NCI-H526 (cell line): ENCODE results near the gene AMN1.
"Not testable (repeated sequence)": the region's sequence is repeated elsewhere in the genome, so short reads cannot be mapped to it uniquely, and the experiment has no call there.

Source experiments
- DNase-seq, 2 experiments: peaks; one replicate each; lab custom pipeline; 2025; lab: John Stamatoyannopoulos, UW

Gene AMN1

GRCh38 chr12:31728917-31729640 is at the start of gene AMN1:
AMN1 (minus strand) TSS chr12:31729021; CDS start chr12:31729008, 13 bp downstream.
- DNase-seq: peak; percentile 98 to 99

DNA sequence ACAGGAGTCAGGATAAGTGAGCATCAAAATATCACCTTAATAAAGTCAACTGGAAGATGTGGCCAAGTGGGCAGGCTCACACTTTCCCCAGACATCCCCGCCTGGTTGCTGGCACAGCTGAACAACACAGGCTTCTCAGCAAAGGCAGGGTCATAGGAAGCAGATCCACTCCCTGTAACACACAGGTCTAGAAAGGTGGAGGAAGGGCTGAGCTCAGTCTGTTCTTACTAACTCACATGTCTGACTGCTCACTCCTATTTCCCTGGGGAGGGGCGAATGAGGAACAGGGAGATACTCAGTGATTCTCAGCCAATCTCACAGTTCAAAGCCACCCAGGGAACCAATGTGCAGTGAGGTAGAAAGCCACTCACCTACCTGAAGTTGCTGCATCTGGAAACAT is 45.0 kb upstream of the AMN1 start:
- no peak for DNase-seq

DNA sequence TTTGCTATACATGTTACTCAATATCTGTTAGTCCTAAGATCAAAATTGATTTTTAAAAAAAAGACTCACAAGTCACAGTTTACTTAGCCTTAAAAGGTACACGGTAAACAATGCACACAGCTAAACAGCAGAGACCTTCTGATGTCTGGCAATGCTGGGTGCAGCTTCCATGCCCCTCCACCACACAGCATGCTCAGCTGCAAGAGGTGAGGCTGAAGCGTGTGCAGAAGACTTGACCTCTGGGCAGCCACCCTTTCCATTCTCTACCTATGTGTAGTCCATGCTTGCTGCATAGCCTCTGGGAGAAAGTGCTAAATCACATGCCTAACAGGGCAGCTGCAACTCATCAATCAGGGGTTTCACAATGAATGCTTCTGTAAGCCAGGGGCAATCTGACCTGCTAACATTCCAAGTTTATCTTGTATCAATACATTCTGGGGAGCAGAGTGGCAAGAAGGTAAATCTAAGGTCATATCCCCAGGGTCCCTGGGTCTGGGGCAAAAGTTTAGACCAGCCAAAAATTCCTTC is 44.5 kb upstream of the AMN1 start:
- DNase-seq: no peak

- DNase-seq: no peak
Observed at GRCh38 chr12:31772685-31773222, 43.9 kb upstream of the AMN1 start.

DNA sequence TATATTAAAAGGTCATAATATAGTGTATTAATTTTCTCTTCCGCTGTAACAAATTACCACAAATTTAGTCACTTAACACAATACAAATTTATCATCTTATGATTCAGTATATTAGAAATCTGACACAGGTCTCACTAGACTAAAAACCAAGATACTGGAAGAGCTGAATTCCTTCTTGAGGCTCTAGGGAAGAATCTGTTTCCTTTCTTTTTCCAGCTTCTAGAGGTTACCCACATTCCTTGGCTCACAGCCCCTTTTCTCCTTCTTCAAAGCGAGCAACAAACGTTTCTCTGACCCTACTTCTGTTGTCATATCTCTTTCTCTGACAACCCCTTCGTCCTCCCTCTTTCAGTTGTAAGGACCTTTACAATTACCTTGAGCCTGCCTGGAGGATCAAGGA is 43.4 kb upstream of the AMN1 start:
- no peak for DNase-seq

- DNase-seq: peak in 1 of 2 experiments; percentile 14
Observed at GRCh38 chr12:31768046-31768445, 39.2 kb upstream of the AMN1 start.

GRCh38 chr12:31765931-31766330 is 37.1 kb upstream of the AMN1 start:
- DNase-seq: no peak

- peak; percentile 50 to 67 for DNase-seq
Observed at GRCh38 chr12:31759632-31760459, 31.0 kb upstream of the AMN1 start.

DNA sequence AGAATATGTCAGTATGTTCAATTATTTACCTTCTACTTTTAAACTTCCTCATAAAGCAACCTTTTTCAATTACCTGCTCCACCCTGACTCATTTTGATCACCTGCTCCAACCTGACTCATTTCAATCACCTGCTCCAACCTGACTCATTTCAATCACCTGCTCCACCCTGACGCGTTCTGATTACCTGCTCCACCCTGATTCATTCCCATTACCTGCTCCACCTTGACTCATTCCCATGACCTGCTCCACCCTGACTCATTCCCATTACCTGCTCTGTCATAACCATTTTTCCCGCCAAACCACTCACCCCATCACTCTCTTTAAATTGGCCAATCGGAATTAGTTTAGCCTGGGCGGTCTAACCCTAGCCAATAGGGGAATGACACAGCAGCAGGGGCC is 29.5 kb upstream of the AMN1 start:
- DNase-seq: not testable (repeated sequence)

GRCh38 chr12:31756977-31757420 is 28.2 kb upstream of the AMN1 start:
- DNase-seq: no peak

DNA sequence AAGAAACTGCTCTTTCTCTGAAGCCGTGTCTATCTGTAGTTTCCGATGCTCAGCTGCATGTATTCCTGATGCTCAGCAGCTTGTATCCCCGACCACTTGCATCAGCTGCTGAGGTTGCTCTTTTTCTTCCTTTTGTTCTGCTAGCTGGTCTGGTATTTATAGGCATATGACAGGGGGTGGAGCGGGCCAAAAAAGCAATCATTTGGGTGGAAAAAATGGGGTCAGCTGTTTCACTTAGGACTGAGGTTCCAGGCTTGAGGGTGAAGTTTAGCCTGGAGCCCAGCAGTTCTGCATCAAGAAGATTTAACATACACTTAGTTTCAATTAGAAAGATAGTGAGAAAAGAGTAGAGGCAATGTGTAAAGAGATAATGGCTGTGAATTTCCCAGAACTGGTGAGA is 23.6 kb upstream of the AMN1 start:
- DNase-seq: no peak

DNA sequence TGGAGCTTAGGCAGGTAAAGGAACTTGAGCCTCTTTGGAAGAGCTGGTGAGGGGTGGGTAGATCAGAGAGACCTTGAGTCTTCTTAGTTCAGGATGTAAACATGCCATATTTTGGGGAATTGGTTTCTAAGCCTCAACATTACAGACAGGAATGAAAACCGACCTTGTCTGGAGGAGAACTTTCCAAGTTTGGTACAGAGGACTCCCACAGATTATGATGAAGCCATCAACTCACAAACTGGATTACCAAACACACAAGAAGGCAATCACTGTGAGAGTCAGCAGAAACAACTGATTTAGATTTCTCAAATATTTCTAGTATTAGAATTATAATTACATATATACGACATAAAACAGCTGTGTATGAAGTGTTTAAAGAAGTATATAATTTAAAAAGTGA is 22.3 kb upstream of the AMN1 start:
- no peak for DNase-seq

- no peak for DNase-seq
Observed at GRCh38 chr12:31750747-31751039, 21.9 kb upstream of the AMN1 start.

DNA sequence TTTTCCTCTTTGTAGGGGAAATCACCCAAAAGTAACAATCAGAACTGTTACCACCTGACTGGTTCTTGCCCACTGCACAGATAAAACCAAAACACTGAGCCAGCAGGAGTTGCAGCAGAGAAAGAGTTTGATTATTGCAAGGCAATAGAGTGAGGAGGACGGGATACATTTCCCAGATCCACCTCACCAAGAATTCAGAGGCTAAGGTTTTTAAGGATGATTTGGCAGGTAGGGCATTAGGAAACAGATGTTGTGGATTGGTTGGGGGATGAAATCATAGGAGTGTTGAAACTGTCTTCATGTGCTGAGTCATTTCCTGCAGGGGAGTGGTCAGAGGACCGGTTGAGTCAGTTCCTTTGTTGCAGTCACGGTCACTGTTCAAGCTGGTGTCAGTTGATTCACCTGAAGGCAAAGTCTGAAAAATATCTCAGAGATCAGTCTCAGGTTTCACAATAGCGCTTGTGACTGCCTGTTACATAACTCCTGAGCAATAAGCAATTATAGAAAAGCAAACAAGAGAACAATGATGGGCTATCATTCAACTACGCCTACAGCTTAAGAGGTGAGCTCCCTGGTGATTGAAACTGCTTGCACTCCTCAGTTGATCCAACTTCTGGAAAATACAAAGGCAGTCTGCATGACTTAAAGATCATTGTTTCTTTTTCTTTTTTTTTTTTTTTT is 20.3 kb upstream of the AMN1 start:
- peak; percentile 95 to 98 for DNase-seq

DNA sequence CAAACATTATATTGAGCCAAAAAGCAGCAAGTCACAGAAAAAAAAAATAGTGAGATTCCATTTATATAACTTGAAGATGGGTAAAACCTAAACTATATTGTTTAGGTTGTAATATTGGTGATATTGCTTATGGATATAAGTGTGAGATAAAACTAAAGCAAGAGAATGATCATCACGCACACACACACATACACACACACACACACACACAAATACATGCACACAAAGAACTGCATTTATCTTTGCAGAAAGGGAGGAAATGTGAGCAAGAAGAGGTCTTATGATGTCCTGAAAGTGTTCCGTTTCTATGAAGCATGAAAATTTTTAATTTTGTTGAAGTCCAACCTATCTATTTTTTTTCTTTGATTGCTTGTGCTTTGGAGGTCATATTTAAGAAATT is 16.4 kb upstream of the AMN1 start:
- DNase-seq: no peak

GRCh38 chr12:31744363-31744762 is 15.5 kb upstream of the AMN1 start:
- not testable (repeated sequence) for DNase-seq

GRCh38 chr12:31742891-31743290 is 14.1 kb upstream of the AMN1 start:
- no peak for DNase-seq

- DNase-seq: no peak
Observed at GRCh38 chr12:31740628-31741027, 11.8 kb upstream of the AMN1 start.

GRCh38 chr12:31737763-31738162 is 8.9 kb upstream of the AMN1 start:
- DNase-seq: no peak

DNA sequence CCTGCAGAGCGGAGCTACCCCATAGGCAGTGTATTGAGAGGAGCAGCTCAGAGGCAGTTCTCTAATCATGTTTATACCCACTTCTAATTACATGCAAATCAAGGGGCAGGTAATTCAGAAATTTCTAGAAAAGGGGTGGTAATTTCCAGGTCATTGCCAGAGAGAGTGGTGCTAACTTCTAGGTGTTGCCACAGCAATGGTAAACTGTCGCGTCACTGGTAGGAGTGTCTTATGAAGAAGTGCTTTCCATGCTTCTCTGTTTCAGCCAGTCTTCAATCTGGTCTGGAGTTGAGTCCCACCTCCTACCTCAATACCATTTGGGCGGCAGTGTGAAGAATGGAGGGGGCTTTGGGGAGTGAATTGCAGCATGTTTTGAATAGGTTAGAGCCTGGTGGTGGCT is 8.5 kb upstream of the AMN1 start:
- DNase-seq: no peak

- DNase-seq: no peak
Observed at GRCh38 chr12:31736472-31736871, 7.7 kb upstream of the AMN1 start.
